Renal pelvis (tissue), 12 donors: Measurements from ENCODE around the gene MCM6. TPM values are rescaled to one million over a fixed set of nuclear protein-coding genes. Genes with fewer than 3 reads are reported as not detected.
"Not testable (repeated sequence)": the region's sequence is repeated elsewhere in the genome, so short reads cannot be mapped to it uniquely, and the experiment has no call there.

Experiments
- DNase-seq: peaks from one replicate; pipeline ENCODE4 v3.0.0-alpha.2; 2013
- long read RNA-seq, 16 experiments: transcript quantifications; one replicate each; lab custom pipeline, GENCODE V29; 2026
- polyA plus RNA-seq, 3 donors: library from polyadenylated mRNA; unstranded; fragments of 120-200 nt; gene quantifications; one replicate each; pipeline ENCODE4 v1.2.1, GENCODE V29; 2013; ENCODE audit not compliant: insufficient read length in 3 of 3

MCM6 gene
- polyA plus RNA-seq: 10 to 100 TPM; 63.3 to 70.4 (median 64.5) TPM
- long read RNA-seq, donor 1, transcript MCM6-201 (17 exons, 3,736 nt): major isoform, 9 of 9 reads
- long read RNA-seq, donor 1, partial matches to known transcripts: 0 of 9 reads
- long read RNA-seq, donor 1, other reads (novel, unspliced or antisense): 0 of 9 reads
- long read RNA-seq, donor 2, transcript MCM6-201 (17 exons, 3,736 nt): major isoform, 10 of 10 reads
- long read RNA-seq, donor 2, partial matches to known transcripts: 0 of 10 reads
- long read RNA-seq, donor 2, other reads (novel, unspliced or antisense): 0 of 10 reads
- long read RNA-seq, donor 3, transcript MCM6-201 (17 exons, 3,736 nt): major isoform, 5 of 5 reads
- long read RNA-seq, donor 3, partial matches to known transcripts: 0 of 5 reads
- long read RNA-seq, donor 3, other reads (novel, unspliced or antisense): 0 of 5 reads
- long read RNA-seq, donor 4, transcript MCM6-201 (17 exons, 3,736 nt): major isoform, 6 of 6 reads
- long read RNA-seq, donor 4, partial matches to known transcripts: 0 of 6 reads
- long read RNA-seq, donor 4, other reads (novel, unspliced or antisense): 0 of 6 reads
- long read RNA-seq, donor 5, partial matches to known transcripts: 6 of 9 reads
- long read RNA-seq, donor 5, other reads (novel, unspliced or antisense): 0 of 9 reads
- long read RNA-seq, donor 6, transcript MCM6-201 (17 exons, 3,736 nt): major isoform, 5 of 11 reads
- long read RNA-seq, donor 6, partial matches to known transcripts: 6 of 11 reads
- long read RNA-seq, donor 6, other reads (novel, unspliced or antisense): 0 of 11 reads
- long read RNA-seq, donor 7, transcript MCM6-201 (17 exons, 3,736 nt): major isoform, 8 of 8 reads
- long read RNA-seq, donor 7, partial matches to known transcripts: 0 of 8 reads
- long read RNA-seq, donor 7, other reads (novel, unspliced or antisense): 0 of 8 reads
- long read RNA-seq, donor 8, partial matches to known transcripts: 0 of 3 reads
- long read RNA-seq, donor 8, other reads (novel, unspliced or antisense): 0 of 3 reads
- long read RNA-seq, donor 9, transcript MCM6-201 (17 exons, 3,736 nt): major isoform, 6 of 6 reads
- long read RNA-seq, donor 9, partial matches to known transcripts: 0 of 6 reads
- long read RNA-seq, donor 9, other reads (novel, unspliced or antisense): 0 of 6 reads
- long read RNA-seq, donor 10, partial matches to known transcripts: 0 of 4 reads
- long read RNA-seq, donor 10, other reads (novel, unspliced or antisense): 0 of 4 reads
- long read RNA-seq, donor 11: 0 reads
- long read RNA-seq, donor 12, transcript MCM6-201 (17 exons, 3,736 nt): major isoform, 5 of 10 reads
- long read RNA-seq, donor 12, partial matches to known transcripts: 5 of 10 reads
- long read RNA-seq, donor 12, other reads (novel, unspliced or antisense): 0 of 10 reads
- long read RNA-seq, donor 13, partial matches to known transcripts: 0 of 1 reads
- long read RNA-seq, donor 13, other reads (novel, unspliced or antisense): 0 of 1 reads
- long read RNA-seq, donor 14: 0 reads
- long read RNA-seq, donor 15, transcript MCM6-201 (17 exons, 3,736 nt): major isoform, 13 of 19 reads
- long read RNA-seq, donor 15, partial matches to known transcripts: 6 of 19 reads
- long read RNA-seq, donor 15, other reads (novel, unspliced or antisense): 0 of 19 reads
- long read RNA-seq, donor 16, transcript MCM6-201 (17 exons, 3,736 nt): major isoform, 5 of 12 reads
- long read RNA-seq, donor 16, partial matches to known transcripts: 7 of 12 reads
- long read RNA-seq, donor 16, other reads (novel, unspliced or antisense): 0 of 12 reads

DNA sequence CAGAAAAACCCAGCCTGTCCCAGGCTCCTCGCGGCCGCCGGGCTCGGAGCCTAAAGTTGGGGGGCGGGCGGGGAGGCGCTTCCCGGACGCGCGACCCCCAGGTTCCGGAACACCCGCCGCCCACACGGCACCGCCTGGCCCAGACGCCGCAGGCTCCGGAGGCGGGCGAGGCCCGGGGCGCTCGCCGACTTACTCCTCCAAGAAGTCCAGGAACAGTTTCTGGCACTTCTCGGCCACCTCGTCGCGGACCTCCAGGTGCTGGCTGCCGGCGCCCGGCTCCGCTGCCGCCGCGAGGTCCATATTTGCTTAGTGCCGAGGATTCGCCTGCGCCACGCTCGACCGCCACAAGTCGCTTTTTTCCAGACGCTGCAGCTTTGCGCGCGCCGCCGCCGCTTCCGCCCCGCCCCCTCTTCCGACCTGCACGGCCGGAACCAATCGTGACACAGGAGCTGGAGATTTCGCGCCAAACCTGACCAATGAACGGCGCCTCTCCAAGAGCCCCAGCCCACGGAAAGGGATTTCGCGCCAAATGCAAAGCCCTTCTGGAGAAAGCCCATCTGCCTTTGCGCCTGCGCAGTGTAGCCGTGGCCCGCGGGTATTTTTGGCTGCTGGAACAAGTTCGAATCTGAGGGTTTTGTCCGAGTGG, at the start of gene MCM6:
Gene MCM6, minus strand, starts transcription at position 378 of the 646 bp plus-strand sequence. Its CDS starts 78 bp downstream, at position 300.
- DNase-seq: peak; percentile 99

DNA sequence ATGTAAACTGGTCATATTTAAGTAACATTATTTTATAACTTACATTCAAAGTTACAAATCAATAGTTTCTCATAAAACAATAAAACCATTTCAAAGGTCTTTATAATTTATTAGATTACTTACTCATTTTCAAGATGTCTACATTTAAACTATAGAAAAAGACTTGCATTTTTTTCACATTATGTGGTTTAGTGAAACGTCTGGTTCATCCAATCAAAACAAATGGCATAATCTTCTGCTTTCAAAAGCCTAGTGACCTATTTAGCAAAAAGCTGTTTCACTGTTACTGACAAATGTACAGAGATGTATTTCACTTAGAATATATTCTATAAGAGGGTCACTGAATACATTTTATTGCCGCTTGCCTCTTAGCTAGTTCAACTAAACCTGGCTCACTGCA, 49.3 kb upstream of the MCM6 start:
- no peak for DNase-seq

DNA sequence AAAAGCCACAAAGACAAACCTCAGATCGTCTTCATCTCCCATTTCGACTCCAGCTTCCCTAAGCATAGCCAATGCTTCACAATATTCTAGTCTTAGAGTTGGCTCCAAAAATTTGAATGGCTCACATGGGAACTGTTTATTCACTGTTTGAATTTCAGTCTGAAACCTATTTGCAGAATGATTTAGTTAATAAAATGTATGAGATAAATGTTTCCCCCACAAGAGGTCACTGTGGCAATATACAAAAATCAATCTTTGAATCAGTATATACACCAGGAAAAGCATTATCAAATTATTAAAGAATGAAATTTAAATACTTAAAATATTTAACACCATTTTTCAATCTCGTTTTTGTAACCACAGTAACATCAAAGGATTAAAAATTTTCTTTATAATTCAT, 40.0 kb upstream of the MCM6 start:
- DNase-seq: peak; percentile 35

DNA sequence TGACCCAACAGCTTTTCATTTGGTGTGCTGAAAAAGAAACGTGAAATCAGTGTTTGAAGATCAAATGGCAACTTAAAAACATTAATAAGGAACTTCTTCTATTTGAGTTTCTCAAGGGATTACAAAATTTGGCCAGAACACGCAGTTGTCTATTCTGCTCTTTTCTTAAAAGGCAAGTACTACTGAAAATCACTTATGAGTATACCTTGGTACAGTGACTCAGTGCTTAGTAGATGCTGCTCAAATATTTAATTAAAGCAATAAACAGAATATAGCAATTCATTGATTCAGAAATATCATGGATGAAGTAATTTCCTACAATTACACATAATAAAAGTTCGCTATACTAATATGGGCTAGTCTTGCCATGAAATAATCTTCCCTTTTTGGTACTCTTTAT, 38.2 kb upstream of the MCM6 start:
- DNase-seq: no peak

DNA sequence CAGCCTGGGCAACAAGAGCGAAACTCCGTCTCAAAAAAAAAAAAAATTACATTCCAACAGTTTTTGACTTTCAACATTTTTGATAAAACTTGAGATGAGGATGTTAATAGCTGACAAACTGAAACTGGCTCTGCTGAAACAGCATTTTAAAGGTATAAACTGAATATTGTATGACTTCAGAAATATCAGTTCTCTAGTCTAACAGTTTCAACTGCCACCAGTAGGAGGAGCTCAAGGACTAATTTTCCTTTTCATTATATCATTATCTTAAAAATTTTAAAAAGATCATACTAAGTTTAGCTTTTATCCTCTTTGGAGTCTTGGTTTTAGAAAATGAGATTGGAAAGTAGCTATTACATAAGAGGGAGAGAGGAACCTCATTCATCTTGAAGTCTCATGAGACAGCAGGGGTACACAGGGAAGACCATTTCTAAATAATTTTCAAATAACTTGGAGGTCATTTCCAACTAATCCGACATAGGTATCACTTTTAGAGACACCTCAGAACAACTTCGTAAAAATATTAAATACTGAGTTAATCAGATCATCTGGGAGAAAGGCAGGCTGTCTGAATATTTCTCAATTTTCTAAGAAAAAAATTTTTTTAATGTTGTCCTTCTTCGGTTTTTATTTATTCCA, 37.6 kb upstream of the MCM6 start:
- DNase-seq: peak; percentile 33

DNA sequence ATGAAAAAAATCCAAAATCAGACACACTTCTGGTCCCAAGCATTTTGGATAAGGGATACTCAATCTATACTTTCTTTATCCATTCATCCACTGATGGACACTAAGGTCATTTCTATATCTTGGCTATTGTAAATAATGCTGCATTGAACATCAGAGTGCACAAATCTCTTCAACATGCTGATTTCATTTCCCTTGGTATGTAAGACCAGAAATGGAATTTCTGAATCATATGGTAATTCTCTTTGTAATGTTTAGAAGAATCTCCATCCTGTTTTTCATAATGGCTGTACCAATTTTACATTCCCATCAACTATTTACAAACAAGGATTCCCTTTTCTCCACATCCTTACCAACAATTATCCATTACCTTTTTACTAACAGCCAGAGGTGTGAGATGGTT, 33.7 kb upstream of the MCM6 start:
- DNase-seq: no peak

DNA sequence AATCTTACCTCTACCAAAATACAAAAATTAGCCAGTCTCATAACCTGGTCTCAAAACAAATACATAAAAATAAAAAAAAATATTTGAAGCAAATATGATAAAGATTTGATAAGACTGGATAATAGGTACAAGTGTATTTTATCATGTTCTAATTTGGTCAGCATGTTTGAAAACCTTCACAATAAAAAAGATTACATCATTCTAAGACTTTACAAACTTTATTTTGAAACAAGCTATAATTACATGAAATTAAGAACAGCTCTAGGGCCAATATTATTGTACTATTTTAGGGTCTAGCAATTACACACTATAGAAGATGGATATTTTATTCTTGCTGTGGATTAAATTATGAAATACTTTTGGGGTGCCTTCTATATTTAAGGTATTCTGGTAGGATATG, 29.4 kb upstream of the MCM6 start:
- no peak for DNase-seq

DNA sequence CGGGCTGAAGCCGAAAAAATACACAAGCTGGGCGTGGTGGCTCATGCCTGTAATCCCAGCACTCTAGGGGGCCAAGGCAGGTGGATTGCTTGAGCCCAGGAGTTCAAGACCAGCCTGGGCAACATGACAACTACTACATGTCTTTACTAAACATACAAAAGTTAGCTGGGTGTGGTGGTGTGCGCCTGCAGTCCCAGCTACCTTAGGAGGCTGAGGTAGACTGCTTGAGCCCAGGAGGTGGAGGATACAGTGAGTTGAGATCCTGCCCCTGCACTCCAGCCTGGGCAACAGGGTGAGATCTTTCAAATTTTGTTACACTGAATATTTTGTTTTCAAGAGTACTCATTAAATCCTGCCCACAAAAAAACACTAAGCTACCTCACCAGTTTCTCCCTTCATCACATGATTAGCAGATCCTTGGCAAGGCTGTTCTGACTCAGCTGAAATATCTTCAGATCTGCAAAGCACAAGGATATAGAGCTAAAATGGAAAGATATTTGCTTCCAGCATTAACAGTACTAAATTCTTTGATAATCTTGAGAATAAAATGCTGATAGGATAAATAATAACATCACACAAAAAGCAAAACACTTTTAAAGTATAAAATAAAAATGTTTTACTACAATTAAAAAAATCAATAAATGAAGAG, 28.2 kb upstream of the MCM6 start:
- no peak for DNase-seq

DNA sequence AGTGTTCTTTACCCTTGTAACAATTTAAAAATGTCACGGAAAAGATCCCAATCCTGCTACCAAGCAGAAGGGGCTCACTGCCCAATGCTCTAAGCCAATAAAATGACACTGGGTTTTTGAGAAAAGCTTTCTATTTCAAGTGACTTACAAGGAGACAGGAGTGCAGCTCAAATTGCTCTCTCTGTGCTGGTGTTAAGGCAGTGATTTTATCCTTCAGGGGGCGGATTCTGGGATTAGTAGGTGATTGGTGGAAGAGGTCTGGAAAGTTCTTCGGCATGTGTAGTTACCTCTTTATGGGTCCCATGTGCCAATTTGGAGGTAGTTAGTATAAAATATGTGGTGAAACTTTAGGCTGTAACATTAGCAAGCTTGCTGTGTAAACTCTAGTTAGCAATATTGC, 27.4 kb upstream of the MCM6 start:
- no peak for DNase-seq

DNA sequence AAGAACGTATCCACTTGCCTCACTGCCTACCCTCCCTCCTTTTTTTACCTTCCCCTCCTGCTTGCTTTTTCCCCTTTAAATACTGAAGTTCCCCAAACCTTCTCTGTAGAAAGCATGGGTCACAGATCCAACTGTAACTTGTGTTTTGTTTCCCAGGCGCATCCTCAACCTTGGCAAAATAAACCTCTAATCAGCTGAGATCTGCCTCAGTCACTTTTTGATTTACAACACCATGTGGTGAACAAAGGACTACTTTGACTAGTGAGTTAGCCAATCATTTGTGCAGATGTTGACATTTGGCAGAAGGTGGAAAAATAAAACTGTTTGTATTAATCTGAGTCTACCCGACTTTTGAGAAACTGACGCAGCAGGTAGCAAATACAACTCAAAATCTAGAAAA, 23.3 kb upstream of the MCM6 start:
- no peak for DNase-seq

DNA sequence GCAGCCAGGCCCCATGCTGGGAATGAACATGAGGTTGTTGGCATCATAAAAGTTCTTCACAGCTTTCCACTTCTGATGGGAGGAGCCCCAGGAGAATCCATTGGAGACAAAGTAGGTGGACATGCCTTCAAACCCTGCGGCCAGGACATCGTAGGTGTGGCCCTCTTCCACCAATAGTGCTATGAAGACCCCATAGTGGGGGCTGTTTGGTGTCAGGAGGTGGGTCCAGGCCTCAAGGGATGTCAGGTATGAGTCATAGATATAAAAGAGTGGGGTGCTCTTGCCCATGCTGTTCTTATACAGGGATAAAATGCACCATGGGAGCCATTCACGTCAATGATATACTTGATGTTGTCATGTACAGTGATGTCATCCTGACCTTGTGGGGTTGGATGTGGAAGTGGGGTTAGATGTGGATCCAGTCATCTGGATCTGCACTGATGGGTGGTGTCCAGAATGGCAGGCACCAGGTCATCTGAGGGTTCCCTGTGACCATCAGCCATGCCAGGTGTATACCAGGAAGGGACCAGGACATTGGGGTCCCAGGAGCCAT, 22.1 kb upstream of the MCM6 start:
- DNase-seq: no peak

DNA sequence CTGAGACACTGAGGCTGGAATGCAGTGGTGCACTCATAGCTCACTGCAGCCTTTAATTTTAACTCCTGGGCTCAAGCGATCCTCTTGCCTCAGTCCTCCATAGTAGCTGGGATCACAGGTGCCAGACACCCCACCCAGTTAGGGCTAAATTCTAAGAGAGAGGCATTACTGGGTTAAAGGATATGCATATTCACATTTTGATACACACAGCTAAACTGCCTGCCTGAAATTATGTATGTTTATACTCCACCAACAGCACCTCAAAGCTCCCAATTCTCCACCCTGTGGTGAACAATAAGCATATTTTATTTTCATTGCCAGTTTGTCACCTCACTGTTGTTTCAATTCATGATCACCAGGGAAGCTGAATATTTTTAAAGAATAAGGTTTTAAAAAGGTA, 18.7 kb upstream of the MCM6 start:
- no peak for DNase-seq

DNA sequence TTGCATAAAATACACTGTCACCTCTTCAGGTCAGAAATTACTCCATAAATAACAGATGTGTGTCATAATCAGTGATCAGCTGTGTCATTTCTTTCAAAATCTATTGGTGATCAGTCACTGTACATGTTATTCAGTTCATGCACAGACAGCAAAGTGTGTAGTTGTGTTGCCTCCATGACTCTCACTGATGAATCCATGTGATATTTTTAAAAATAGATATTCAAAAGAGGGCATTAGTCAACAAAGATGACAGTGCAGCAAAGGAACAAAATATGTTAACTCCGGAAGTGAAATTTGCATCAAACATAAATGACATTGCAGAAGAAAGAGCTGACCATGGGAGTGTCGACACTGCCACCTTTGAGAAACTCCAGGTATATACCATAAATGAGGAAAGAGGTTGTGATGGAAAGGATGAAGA, 17.1 kb upstream of the MCM6 start:
- no peak for DNase-seq

DNA sequence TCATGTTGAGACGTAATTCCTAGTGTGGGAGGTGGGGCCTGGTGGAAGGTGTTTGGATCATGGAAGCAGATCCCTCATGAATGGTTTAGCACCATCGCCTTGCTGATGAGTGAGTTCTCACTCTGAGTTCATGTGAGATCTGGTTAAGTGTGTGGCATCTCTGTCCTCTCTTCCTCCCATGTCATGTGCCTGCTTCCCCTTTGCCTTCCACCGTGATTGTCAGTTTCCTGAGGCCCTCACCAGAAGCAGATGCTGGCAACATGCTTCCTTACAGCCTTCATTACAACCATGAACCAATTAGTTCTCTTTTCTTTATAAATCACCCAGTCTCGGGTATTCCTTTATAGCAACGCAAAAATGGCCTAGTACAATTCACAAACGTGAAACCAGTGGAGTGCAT, 14.6 kb upstream of the MCM6 start:
- DNase-seq: no peak

DNA sequence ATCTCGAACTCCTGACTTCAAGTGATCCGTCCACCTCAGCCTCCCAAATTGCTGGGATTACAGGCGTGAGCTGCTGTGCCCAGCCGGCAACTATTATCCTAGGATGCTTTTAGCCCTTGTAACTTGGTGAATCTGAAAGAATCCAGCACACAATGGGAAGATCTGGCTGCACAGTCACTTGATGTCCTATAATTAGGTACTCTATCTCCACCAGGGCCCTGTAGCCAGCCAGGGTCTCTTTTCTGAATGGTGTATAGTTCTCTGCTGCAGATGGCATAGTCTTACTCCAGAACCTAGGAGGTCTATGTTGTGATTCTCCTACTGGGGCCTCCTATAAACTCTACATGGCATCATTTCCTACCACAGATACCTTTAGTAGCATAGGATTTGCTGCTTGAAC, 13.9 kb upstream of the MCM6 start:
- DNase-seq: no peak

DNA sequence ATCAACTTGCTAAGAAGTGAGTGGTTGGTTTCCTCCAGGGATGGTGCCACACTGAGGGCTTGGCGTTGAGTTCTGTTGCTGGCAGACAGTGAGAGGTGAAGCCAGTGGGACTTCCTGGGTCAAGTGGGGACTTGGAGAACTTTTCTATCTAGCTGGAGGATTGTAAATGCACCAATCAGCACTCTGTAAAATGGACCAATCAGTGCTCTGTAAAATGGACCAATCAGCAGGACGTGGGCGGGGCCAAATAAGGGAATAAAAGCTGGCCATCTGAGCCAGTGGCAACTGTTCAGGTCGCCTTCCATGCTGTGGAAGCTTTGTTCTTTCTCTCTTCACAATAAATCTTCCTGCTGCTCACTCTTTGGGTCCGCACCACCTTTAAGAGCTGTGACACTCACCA, 12.3 kb upstream of the MCM6 start:
- DNase-seq: not testable (repeated sequence)

DNA sequence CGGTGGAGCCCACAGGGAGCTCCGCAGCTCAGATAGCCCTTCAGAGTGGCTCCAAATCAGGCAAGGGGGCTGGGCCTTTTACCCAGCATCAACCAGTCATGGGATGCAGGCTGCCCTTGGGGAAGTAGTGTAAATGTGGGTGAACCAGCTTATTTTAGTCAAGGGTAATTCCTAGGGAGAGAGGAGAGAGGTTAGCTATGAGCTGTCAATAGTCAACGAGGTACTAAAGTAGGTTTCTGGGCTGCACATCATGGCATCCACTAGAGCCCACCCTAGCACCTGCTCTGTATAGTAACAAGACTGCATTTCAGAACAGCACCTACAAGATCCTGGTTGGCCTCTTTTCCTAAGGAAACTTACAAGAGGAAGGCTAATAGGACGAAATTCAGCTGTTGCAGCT, 9.5 kb upstream of the MCM6 start:
- DNase-seq: no peak

DNA sequence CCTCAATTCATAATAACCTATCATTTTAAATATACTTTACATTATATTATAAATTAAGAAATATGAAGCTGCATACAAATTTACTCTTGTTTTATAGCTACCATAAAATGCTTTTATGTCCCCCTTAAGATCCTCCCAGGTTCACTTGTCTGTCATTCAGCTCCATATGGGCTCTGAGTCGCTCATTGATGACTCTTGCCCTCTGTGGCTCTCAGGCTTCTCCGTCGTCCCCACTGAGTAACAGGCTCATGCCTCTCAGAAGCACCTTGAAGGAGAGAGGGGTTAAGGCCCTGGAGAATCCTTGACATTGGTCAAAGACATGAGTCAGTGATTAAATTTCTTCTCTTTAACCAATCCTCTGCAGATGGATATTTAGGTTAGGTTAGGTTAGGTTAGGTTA, 6.2 kb upstream of the MCM6 start:
- no peak for DNase-seq

DNA sequence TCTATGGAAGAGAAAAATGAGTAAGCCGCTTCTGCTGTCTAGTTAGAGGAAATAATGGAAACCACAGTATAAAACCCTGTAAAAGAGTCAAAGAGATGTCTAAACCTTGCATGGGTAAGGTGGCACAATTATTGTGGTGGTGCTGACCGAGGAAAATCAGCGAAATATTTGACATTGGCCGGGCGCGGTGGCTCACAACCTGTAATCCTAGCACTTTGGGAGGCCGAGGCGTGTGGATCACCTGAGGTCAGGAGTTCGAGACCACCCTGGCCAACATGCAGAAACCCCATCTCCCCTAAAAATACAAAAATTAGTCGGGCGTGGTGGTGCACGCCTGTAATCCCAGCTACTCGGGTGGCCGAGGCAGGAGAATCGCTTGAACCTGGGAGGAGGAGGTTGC, 527 bp upstream of the MCM6 start:
- DNase-seq: not testable (repeated sequence)
